NOMO-1 treated with DMSO at 0.1 percent for 48 hours (cell line): Measurements from ENCODE around the gene GPR55.

Experiments
- DNase-seq: peaks from one replicate; lab custom pipeline; 2025; ENCODE audit not compliant: unreplicated experiment; lab: John Stamatoyannopoulos, UW

Gene GPR55

DNA sequence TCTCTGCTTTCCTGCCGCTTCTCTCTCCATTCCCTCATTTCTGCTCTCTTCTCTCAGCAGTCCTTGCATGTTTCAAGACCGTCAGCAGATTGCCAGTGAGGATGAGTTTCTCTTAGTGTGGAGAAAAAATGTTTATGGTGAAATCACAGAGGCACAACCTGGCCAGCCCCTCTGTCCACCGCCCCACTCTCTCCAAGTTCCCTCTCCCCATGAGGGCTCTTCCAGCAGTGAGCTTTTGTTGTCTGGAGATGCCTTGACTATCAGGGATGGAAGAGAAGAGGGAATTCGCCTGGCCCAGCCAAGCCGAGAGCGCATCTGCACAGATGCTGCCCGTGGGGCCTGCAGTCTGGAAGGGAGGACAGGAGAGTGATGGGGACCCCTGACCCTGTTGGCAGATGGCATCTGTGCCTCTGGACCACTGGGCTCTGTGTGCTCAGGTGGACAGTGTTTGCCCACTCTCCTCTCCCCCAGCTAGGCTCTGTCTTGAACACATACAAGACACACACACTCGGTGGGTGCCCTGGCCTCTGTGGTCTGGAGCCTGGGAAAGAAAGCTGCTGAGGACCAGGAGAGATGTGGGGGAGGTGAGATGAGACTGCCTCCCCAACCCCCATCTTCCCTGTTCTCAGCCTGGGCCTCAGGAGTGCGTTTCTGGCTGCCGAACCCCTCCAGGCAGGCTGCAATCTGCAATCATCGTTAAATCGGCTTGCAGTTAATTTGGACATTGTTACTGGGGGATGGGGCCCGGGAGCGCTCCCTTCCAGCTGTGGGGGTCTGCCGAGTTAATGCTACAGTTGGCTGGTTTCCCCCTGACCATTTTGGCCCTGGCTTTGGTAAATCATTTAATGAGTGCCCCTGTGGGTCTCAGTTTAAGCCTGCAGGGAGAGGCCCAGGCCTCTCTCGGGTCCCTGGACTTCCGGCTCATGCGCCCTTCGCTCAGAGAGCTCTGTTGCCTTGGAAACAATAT lies 55.8 kb downstream of the GPR55 start:
- no peak for DNase-seq

DNA sequence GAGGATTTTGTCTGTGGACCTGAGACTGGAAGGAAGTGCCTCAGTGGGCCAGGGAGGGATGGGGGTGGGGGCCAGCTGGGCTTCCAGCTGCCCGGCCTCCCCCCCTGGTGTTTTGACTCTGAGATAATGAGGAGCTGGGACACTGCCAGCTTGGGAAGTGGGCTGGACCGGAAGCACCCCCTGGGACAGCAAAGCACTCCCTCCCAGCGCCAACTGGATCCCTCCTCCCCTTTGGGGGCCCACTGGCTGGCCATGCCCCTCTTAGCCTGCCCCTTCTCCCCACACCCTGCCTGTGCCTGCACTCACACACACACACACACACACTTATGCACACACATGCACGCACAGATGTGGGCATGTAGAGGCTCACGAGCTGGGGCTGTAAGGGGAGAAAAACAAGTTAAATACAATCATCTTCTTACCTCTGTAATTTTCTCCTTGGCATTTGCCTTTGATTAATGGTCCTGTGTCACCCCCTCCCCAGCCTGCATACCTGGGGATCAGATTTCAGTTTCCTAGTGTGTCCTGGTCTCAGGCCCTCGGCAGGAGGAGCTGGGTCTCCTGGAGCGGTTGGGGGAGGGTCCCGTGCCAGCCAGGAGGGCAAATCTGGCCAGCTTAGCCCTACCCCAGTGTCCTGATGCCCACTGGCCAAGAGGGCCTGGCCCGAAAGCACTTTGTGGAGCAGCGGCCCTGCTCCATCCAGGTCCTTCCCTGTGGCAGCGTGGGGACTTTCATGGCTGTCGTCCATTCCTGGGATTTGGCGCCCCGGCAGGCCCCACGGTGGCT lies 56.7 kb downstream of the GPR55 start:
- no peak for DNase-seq

DNA sequence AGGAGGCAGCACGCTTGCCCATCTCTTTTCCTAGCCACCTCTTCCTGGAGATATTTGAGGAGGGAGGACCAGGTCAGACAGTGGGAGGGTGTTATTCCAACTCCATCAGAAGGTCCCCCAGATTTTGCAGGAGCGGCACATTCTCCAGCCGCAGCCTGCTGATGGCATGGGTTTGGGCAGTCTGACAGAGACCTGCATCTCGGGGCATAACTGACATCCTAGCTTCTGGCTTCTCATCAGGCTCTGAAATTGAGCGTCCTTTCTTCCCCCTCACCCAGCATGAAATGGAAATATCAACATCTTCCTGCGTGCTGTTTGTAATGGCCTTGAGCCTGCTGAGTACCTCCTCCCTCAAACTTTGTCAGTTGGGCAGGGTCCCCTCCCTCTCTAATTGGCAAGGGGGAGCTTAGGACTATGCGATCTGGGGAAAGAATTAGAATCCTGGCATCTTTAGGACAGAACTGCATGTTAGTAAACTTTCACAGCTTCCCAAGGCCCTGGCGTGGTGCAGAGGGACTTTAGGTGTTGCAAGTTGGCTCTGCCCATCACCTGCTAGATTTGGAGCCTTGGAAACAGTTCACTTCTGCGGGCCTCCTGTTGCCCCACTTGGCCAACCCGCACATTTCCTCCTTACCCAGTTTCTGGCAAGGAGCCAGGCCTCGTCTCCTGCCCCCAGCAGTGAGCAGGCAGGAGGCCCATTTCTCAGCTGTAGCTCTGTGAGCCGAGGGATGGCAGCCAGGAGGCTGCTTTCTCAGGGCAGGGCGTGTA lies 58.1 kb downstream of the GPR55 start:
- peak; percentile 55 for DNase-seq

DNA sequence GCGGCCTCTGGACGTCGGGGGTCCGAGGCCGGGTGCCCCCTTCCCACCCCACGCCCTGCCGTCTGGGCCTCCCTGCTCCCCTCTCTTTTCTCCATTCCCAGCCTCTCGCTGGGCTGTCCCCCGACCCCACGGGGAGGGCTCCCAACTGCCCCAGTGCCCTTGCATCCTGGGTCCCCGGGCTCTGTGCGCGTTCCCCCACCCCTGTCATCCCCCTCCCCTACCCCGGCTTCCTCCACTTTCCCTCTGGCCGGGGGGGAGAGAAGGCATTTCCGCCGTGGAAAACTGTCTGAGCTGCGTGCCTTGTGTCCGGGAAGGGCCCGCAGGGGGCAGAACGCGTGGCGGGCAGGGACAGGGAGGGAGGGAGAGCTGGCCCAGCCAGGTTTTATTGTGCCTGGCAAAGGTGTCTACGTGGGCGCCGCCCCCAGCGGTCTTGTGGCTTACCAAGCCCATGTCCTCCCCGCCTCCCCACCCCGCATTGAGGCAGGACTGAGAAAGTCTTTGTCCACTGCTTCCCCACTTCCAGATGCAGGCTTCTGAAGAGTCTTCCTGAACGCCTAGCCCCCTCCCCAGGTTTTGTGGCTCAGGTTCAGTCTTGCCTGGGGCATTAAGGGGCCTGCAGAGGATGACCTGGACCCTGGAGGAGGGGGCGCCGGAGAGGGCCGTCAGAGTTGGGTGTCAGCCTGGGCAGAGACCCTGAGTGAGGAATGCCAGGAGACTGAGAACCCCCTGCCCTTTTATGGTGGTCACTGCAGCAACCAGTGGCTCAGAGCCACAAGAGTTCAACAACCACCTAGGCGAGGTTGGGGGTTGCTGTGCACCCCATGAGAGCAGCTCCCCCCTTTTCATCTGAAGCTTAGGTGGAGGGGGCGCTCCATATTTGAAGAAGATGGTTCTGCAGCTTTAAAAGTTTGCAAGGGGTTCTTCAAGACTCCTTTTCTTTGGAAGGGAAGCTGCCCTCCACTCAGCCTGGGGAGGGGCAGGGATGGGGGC lies 59.0 kb downstream of the GPR55 start:
- DNase-seq, result no peak

GRCh38 chr2:230865307-230865765 lies 59.7 kb downstream of the GPR55 start:
- no peak for DNase-seq

GRCh38 chr2:230864605-230865306 lies 60.3 kb downstream of the GPR55 start, which contains the start of gene ITM2C:
Gene ITM2C, plus strand, starts transcription at chr2:230864942. Its CDS starts 84 bp downstream, at chr2:230865026.
- peak; percentile 58 for DNase-seq

DNA sequence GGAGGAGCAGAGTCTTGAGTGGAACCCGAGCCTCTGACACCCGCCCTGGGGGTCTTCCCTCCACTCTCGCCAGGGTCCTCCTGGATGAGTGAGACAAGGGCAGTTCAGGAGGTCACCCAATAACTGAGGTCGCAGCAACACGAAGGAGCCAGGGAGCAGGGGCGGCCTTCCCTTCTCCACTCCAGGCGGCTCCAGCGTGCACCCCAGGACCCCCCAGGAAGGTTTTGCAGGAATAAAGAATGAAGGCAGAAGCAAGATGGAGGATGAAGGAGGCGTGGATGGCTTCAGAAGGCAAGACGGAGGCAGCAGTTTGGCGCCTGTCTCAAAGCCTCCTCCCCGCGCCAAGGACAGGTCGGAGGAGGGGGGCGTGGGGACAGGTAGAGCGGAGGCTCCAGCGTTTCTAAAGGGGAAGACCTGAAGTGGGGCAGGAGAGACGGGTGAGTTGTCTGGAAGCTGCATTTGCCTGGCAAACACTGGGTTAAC lies 60.9 kb downstream of the GPR55 start:
- DNase-seq, result no peak

GRCh38 chr2:230863442-230864121 lies 61.5 kb downstream of the GPR55 start:
- no peak for DNase-seq

DNA sequence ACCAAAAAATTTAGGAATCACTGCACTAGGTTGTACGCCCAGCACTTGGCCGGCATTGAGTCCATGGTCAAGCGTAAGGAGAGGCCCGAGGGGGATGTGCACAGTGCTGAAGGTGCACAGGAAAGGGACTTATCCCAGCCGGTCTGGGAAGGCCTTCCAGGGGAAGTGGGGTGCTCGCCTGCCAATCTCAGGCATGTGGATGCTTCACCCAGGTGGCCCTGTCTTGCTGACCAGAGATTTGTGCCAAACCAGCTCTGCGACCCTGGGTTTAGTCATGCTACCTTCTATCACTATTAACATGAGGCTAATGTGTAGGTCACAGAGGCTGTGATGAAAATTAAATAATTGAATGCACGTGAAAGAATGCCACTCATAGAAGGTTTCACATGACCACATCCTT lies 62.0 kb downstream of the GPR55 start:
- DNase-seq, result no peak

DNA sequence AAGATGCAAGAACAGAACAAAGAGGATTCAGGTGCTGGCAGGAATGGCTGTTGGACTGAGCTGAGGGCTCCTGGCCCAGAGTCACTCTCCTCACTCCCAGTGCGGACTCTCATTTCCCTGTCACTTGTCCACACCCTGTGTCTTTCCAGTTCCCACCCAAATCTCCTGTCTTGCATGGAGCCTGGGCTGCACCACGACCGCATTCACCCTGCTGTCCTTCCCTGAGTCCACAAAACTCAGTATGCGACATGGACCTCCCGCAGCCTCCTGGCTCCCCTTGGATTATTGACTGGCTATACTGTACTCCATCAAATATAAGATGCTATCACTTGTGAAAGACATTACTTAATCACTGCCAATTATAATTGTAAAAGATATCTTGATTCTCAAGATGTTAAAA lies 62.8 kb downstream of the GPR55 start:
- DNase-seq, result no peak

DNA sequence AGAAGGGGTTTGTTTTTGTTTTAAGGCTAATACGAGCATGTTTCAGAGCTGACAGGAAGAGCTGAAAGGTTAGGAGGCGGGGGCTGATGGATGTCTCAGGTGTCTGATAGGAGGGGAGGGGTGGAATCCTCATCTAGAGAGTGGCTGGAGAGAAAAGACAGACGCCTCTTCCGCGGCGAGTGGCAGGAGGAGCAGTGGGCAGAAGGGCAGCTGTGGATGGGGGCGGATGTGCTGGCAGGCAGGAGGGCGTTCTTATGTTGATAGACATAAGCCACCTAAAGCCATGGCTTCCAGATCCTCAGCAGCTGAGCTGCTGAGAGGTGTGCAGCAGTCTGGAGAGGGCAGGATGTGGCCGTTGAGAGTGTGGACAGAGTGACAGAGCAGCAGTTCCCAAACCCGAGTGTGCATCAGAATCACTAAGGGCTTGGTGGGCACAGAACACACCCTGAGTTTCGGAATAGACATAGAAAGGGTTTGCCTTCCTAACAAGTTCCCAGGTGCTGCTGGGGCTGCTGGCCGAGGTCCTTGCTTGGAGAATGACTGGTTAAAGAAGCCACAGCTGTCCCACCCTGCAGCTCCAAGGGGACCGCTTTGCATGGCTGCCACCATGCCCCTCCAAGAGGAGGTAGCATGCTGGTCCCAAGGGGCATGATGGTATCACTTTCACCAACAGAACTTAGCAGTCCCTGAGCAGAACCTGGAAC lies 63.3 kb downstream of the GPR55 start:
- no peak for DNase-seq
